ENCODE results near the gene SHC3. TPM values are rescaled to one million over a fixed set of nuclear protein-coding genes. Genes with fewer than 3 reads are reported as not detected.

SHC3 gene
- polyA plus RNA-seq, 2 donors: 0.19 to 0.35 TPM

DNA sequence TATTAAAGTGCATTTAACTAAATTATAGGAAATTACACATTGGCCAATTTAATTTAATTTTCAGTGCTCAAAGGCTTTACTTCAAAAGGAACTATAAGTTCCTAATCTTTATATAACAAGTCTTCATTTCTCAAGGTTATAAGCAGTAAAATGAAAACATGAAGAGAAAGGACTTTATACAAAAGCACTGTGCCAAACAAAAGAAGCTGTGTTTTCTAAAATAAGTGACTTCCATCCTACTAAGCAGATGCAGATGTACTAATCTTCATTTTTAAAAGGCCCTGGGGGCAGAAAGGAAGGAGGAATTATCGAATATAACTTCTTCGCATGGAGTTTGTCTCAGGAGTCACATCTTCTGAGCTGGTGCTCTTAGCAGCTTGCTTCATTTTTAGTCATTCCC lies 81.4 kb downstream of the SHC3 start:
- 65 to 97% methylated on average over 2 of the region's 2 CpGs for WGBS, 2 donors

GRCh38 chr9:89096807-89097206 lies 81.8 kb downstream of the SHC3 start:
- H3K9me3 ChIP-seq (ENCODE audit: control insufficient read depth in 2 of 2, insufficient read depth in 1 of 2, low read depth in 1 of 2, low read length in 1 of 2): no peaks in the 10 kb centered on the region
- H3K36me3 ChIP-seq (ENCODE audit: control insufficient read depth in 2 of 2, insufficient read depth in 2 of 2, low read length in 1 of 2): no peaks in the 10 kb centered on the region
- H3K27me3 ChIP-seq (ENCODE audit: control insufficient read depth in 1 of 2, insufficient read depth in 2 of 2, low read length in 2 of 2): no peaks in the 10 kb centered on the region
- no peak overlapping the region for H3K4me3 ChIP-seq (ENCODE audit: low read depth in 1 of 2, low read length in 2 of 2)
- 91 to 92% methylated on average over 7 of the region's 7 CpGs for WGBS, 2 donors
- H3K4me1 ChIP-seq (ENCODE audit: control insufficient read depth in 2 of 2, insufficient read depth in 2 of 2, low read length in 1 of 2): no peaks in the 10 kb centered on the region
- H3K27ac ChIP-seq (ENCODE audit: low read depth in 2 of 2, low read length in 1 of 2): no peak overlapping the region

More for the DNA sequence above, 81.4 kb downstream of the SHC3 start:
- Histone ChIP-seq H3K27me3 (ENCODE audit: control insufficient read depth in 1 of 2, insufficient read depth in 2 of 2, low read length in 2 of 2) (no peaks in the 10 kb centered on the region), H3K36me3 (ENCODE audit: control insufficient read depth in 2 of 2, insufficient read depth in 2 of 2, low read length in 1 of 2) (no peaks in the 10 kb centered on the region), H3K27ac (ENCODE audit: low read depth in 2 of 2, low read length in 1 of 2) (no peak overlapping the region), H3K4me3 (ENCODE audit: low read depth in 1 of 2, low read length in 2 of 2) (no peak overlapping the region), H3K4me1 (ENCODE audit: control insufficient read depth in 2 of 2, insufficient read depth in 2 of 2, low read length in 1 of 2) (no peaks in the 10 kb centered on the region), H3K9me3 (ENCODE audit: control insufficient read depth in 2 of 2, insufficient read depth in 1 of 2, low read depth in 1 of 2, low read length in 1 of 2) (no peaks in the 10 kb centered on the region)

DNA sequence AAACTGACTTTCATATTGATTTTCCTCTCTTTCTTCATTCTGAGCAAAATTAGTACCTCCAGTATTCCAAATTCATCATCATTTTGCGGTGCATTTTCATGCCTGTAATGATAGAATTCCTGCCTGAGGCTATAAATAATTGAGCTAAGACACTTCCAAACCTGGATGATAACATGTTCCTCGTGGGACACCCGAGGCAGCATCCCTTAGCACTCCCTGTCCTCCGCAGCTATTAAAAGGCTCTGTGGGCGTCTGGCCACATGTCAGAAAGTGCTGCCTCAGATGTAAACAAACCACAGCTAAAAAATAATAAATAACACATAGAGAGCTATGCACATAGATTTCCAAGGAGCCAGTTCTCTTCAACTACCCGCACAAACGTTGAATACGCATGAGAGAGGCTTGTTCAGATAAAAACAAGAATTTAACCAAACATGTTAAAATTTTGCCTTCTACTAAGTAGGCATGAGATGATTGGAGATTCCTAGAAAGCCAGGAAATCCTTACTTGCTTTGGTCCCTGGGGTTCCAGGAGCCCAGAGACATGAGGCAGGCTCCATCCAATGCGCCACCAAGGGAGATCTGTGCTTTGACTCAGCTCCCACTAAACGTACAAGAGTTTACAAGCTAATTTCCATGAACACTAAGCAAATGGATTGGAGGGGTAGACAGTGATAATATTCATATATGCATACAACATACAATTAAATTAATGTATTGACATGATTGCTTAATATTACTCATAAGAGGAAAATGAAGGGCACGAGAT lies 82.7 kb downstream of the SHC3 start:
- no peaks in the 10 kb centered on the region for H3K9me3 ChIP-seq (ENCODE audit: control insufficient read depth in 2 of 2, insufficient read depth in 1 of 2, low read depth in 1 of 2, low read length in 1 of 2)
- no peaks in the 10 kb centered on the region for H3K36me3 ChIP-seq (ENCODE audit: control insufficient read depth in 2 of 2, insufficient read depth in 2 of 2, low read length in 1 of 2)
- WGBS, 2 donors: 60 to 66% methylated on average over 11 of the region's 11 CpGs
- no peak overlapping the region for H3K4me3 ChIP-seq (ENCODE audit: low read depth in 1 of 2, low read length in 2 of 2)
- no peaks in the 10 kb centered on the region for H3K4me1 ChIP-seq (ENCODE audit: control insufficient read depth in 2 of 2, insufficient read depth in 2 of 2, low read length in 1 of 2)
- H3K27ac ChIP-seq (ENCODE audit: low read depth in 2 of 2, low read length in 1 of 2): no peak overlapping the region
- H3K27me3 ChIP-seq (ENCODE audit: control insufficient read depth in 1 of 2, insufficient read depth in 2 of 2, low read length in 2 of 2): no peaks in the 10 kb centered on the region

DNA sequence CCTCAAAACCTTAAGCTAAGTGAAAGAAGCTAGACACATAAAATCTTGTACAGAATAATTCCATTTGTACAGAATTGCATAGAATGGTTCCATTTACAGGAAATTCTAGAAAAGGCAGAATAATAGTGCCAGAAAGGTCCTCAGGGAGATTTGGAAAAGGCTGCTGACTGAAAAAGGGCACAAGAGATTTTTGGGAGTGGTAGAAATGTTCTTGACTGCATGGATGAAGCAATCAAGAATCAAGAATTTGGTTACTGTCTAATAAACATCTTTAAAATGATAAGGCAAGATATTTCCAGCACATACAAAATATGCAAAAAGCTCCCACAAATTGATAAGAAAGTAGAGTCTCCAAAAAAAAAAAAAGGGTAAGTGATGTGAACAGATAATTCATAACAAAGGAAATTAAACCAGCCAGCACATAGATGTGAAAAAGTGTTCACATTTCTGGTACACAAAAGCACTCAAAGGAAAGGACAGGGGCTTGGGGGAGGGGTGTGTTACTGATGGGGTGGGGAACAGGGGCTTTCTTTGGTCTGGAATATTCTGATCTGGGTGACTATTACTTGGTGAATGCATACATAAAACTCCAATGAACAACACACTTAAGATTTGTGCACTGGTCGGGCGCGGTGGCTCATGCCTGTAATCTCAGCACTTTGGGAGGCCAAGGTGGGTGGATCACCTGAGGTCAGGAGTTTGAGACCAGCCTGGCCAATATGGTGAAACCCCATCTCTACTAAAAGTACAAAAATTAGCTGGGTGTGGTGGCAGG lies 85.2 kb downstream of the SHC3 start:
- no peaks in the 10 kb centered on the region for H3K27me3 ChIP-seq (ENCODE audit: control insufficient read depth in 1 of 2, insufficient read depth in 2 of 2, low read length in 2 of 2)
- WGBS, 2 donors: 95 to 98% methylated on average over 3 of the region's 3 CpGs
- no peak overlapping the region for H3K4me3 ChIP-seq (ENCODE audit: low read depth in 1 of 2, low read length in 2 of 2)
- no peaks in the 10 kb centered on the region for H3K36me3 ChIP-seq (ENCODE audit: control insufficient read depth in 2 of 2, insufficient read depth in 2 of 2, low read length in 1 of 2)
- no peaks in the 10 kb centered on the region for H3K9me3 ChIP-seq (ENCODE audit: control insufficient read depth in 2 of 2, insufficient read depth in 1 of 2, low read depth in 1 of 2, low read length in 1 of 2)
- H3K27ac ChIP-seq (ENCODE audit: low read depth in 2 of 2, low read length in 1 of 2): no peak overlapping the region
- H3K4me1 ChIP-seq (ENCODE audit: control insufficient read depth in 2 of 2, insufficient read depth in 2 of 2, low read length in 1 of 2): no peaks in the 10 kb centered on the region

GRCh38 chr9:89089176-89089575 lies 89.4 kb downstream of the SHC3 start:
- no peak overlapping the region for H3K4me3 ChIP-seq (ENCODE audit: low read depth in 1 of 2, low read length in 2 of 2)
- H3K27me3 ChIP-seq (ENCODE audit: control insufficient read depth in 1 of 2, insufficient read depth in 2 of 2, low read length in 2 of 2): no peaks in the 10 kb centered on the region
- no peak overlapping the region for H3K27ac ChIP-seq (ENCODE audit: low read depth in 2 of 2, low read length in 1 of 2)
- H3K4me1 ChIP-seq (ENCODE audit: control insufficient read depth in 2 of 2, insufficient read depth in 2 of 2, low read length in 1 of 2): no peaks in the 10 kb centered on the region
- no peaks in the 10 kb centered on the region for H3K36me3 ChIP-seq (ENCODE audit: control insufficient read depth in 2 of 2, insufficient read depth in 2 of 2, low read length in 1 of 2)
- WGBS, 2 donors: 88% methylated on average over 3 of the region's 3 CpGs
- no peaks in the 10 kb centered on the region for H3K9me3 ChIP-seq (ENCODE audit: control insufficient read depth in 2 of 2, insufficient read depth in 1 of 2, low read depth in 1 of 2, low read length in 1 of 2)

GRCh38 chr9:89083626-89084025 lies 95.0 kb downstream of the SHC3 start:
- no peaks in the 10 kb centered on the region for H3K27me3 ChIP-seq (ENCODE audit: control insufficient read depth in 1 of 2, insufficient read depth in 2 of 2, low read length in 2 of 2)
- no peaks in the 10 kb centered on the region for H3K4me1 ChIP-seq (ENCODE audit: control insufficient read depth in 2 of 2, insufficient read depth in 2 of 2, low read length in 1 of 2)
- WGBS, 2 donors: 80 to 84% methylated on average over 6 of the region's 6 CpGs
- no peaks in the 10 kb centered on the region for H3K36me3 ChIP-seq (ENCODE audit: control insufficient read depth in 2 of 2, insufficient read depth in 2 of 2, low read length in 1 of 2)
- H3K27ac ChIP-seq (ENCODE audit: low read depth in 2 of 2, low read length in 1 of 2): no peak overlapping the region
- peaks cover 3 to 5% of the 10 kb centered on the region in 2 donors for H3K9me3 ChIP-seq (ENCODE audit: control insufficient read depth in 2 of 2, insufficient read depth in 1 of 2, low read depth in 1 of 2, low read length in 1 of 2)
- H3K4me3 ChIP-seq (ENCODE audit: low read depth in 1 of 2, low read length in 2 of 2): no peak overlapping the region

DNA sequence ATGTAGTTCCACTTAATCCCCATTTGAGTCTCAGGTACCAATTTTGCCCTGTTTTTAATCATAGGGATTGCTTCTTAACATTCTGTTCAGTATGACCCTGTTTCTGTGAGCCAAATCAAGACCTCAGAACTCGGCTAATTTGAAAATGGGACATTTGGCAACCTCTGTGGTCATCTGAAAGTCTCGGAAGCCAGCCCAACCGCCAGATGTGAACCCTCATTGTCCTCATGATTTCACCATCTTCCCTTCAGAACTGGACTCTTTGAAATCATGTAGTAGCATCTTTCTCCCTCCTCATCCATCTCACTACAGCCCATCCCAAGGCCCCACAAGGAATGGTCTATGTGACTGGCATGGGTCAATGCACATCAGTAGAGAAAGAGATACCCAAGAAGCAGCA lies 98.4 kb downstream of the SHC3 start:
- H3K4me1 ChIP-seq (ENCODE audit: control insufficient read depth in 2 of 2, insufficient read depth in 2 of 2, low read length in 1 of 2): no peaks in the 10 kb centered on the region
- H3K27ac ChIP-seq (ENCODE audit: low read depth in 2 of 2, low read length in 1 of 2): no peak overlapping the region
- no peaks in the 10 kb centered on the region for H3K27me3 ChIP-seq (ENCODE audit: control insufficient read depth in 1 of 2, insufficient read depth in 2 of 2, low read length in 2 of 2)
- H3K9me3 ChIP-seq (ENCODE audit: control insufficient read depth in 2 of 2, insufficient read depth in 1 of 2, low read depth in 1 of 2, low read length in 1 of 2): peaks cover 3 to 5% of the 10 kb centered on the region in 2 donors
- H3K36me3 ChIP-seq (ENCODE audit: control insufficient read depth in 2 of 2, insufficient read depth in 2 of 2, low read length in 1 of 2): no peaks in the 10 kb centered on the region
- WGBS, 2 donors: 69 to 71% methylated on average over 3 of the region's 3 CpGs
- H3K4me3 ChIP-seq (ENCODE audit: low read depth in 1 of 2, low read length in 2 of 2): no peak overlapping the region

DNA sequence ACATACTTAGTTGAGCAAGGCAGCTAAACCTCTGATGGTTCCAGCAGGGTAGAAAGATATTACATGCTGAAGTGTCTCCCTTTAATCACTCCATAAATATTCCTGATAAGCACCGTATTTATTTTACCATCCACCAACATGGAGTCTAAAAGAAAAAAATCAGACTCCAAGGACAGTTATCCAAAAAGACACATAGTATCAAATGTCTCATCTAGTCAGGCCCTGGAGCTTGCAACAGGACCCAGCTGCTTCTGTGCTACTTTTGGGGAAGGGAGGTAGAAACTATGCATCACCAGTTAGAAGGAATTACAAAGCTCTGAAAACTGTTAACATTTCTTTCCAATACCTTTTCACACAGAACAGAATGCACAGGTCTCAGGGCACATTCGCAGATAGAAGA lies 99.2 kb downstream of the SHC3 start:
- 71% methylated on average over 2 of the region's 2 CpGs for WGBS, 2 donors
- no peaks in the 10 kb centered on the region for H3K36me3 ChIP-seq (ENCODE audit: control insufficient read depth in 2 of 2, insufficient read depth in 2 of 2, low read length in 1 of 2)
- no peaks in the 10 kb centered on the region for H3K27me3 ChIP-seq (ENCODE audit: control insufficient read depth in 1 of 2, insufficient read depth in 2 of 2, low read length in 2 of 2)
- H3K9me3 ChIP-seq (ENCODE audit: control insufficient read depth in 2 of 2, insufficient read depth in 1 of 2, low read depth in 1 of 2, low read length in 1 of 2): peaks cover 3 to 5% of the 10 kb centered on the region in 2 donors
- H3K27ac ChIP-seq (ENCODE audit: low read depth in 2 of 2, low read length in 1 of 2): no peak overlapping the region
- H3K4me1 ChIP-seq (ENCODE audit: control insufficient read depth in 2 of 2, insufficient read depth in 2 of 2, low read length in 1 of 2): no peaks in the 10 kb centered on the region
- no peak overlapping the region for H3K4me3 ChIP-seq (ENCODE audit: low read depth in 1 of 2, low read length in 2 of 2)

DNA sequence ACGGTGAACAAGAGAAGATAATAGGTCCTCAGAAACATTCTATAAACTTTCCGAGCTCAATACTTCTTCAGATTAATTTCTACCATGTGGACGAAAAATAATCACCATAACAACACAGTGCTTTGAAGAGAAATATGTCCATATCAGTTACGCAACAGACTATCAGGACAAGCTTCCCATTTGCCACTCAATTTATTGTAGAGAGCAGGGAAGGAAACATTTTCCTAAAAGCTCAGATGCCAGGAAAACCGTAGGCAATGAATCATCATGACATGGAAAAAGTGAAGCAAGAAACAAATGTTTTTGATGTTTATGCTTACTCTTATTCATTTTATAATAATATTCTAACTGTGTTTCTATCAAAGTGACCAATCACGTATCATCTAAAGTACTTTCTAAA lies 99.8 kb downstream of the SHC3 start:
- H3K27ac ChIP-seq (ENCODE audit: low read depth in 2 of 2, low read length in 1 of 2): no peak overlapping the region
- H3K4me1 ChIP-seq (ENCODE audit: control insufficient read depth in 2 of 2, insufficient read depth in 2 of 2, low read length in 1 of 2): no peaks in the 10 kb centered on the region
- H3K36me3 ChIP-seq (ENCODE audit: control insufficient read depth in 2 of 2, insufficient read depth in 2 of 2, low read length in 1 of 2): no peaks in the 10 kb centered on the region
- H3K4me3 ChIP-seq (ENCODE audit: low read depth in 1 of 2, low read length in 2 of 2): no peak overlapping the region
- peaks cover 3 to 5% of the 10 kb centered on the region in 2 donors for H3K9me3 ChIP-seq (ENCODE audit: control insufficient read depth in 2 of 2, insufficient read depth in 1 of 2, low read depth in 1 of 2, low read length in 1 of 2)
- no peaks in the 10 kb centered on the region for H3K27me3 ChIP-seq (ENCODE audit: control insufficient read depth in 1 of 2, insufficient read depth in 2 of 2, low read length in 2 of 2)
- 64 to 67% methylated on average over 6 of the region's 6 CpGs for WGBS, 2 donors

Measured in esophagus (tissue), 2 donors.